ENCODE results near the gene GPER1. TPM values are rescaled to one million over a fixed set of nuclear protein-coding genes. Genes with fewer than 3 reads are reported as not detected.

GPER1 gene
- total RNA-seq, 1 experiment from 2014 or later: 2.9 TPM

DNA sequence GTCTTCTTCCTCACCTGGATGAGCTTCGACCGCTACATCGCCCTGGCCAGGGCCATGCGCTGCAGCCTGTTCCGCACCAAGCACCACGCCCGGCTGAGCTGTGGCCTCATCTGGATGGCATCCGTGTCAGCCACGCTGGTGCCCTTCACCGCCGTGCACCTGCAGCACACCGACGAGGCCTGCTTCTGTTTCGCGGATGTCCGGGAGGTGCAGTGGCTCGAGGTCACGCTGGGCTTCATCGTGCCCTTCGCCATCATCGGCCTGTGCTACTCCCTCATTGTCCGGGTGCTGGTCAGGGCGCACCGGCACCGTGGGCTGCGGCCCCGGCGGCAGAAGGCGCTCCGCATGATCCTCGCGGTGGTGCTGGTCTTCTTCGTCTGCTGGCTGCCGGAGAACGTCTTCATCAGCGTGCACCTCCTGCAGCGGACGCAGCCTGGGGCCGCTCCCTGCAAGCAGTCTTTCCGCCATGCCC, 4.3 kb downstream of the GPER1 start:
- CTCF ChIA-PET: no interaction called here
- H3K9me3 ChIP-seq (ENCODE audit: control insufficient read depth, insufficient read depth, low read depth, low read length): no peaks in the 10 kb centered on the region
- H3K4me3 ChIP-seq (ENCODE audit: low read depth in 2 of 2, low read length in 2 of 2): no peak overlapping the region
- ATAC-seq: no peak
- BruUV-seq (replicated peaks): no TSS peak
- H3K27ac ChIP-seq (ENCODE audit: low read length): no peak overlapping the region
- no peaks in the 10 kb centered on the region for H3K27me3 ChIP-seq (ENCODE audit: control insufficient read depth, insufficient read depth, low read length)
- TF ChIP-seq TCF7L2 (IDR thresholded peaks at IDR 0.05; ENCODE audit: low read depth, low read length) (no peak), SIN3A (IDR thresholded peaks at IDR 0.05; ENCODE audit: borderline replicate concordance, insufficient read depth, low read depth, low read length) (no peak)
- DNase-seq (ENCODE audit: low read depth, low spot score): no peak
- in situ Hi-C loops (cut with HindIII; ENCODE audit: low pct_unique_long_range_greater_than_20kb, low sequenced_read_pairs) (no loop called here), intact Hi-C loops (cut with micrococcal nuclease; ENCODE audit: unreplicated experiment) (no loop called here)
- H3K36me3 ChIP-seq (ENCODE audit: control insufficient read depth, insufficient read depth, low read length): no peaks in the 10 kb centered on the region
- peaks cover 22% of the 10 kb centered on the region for H3K4me1 ChIP-seq (ENCODE audit: control insufficient read depth, insufficient read depth, low read length)
- POLR2A ChIA-PET: no interaction called here

DNA sequence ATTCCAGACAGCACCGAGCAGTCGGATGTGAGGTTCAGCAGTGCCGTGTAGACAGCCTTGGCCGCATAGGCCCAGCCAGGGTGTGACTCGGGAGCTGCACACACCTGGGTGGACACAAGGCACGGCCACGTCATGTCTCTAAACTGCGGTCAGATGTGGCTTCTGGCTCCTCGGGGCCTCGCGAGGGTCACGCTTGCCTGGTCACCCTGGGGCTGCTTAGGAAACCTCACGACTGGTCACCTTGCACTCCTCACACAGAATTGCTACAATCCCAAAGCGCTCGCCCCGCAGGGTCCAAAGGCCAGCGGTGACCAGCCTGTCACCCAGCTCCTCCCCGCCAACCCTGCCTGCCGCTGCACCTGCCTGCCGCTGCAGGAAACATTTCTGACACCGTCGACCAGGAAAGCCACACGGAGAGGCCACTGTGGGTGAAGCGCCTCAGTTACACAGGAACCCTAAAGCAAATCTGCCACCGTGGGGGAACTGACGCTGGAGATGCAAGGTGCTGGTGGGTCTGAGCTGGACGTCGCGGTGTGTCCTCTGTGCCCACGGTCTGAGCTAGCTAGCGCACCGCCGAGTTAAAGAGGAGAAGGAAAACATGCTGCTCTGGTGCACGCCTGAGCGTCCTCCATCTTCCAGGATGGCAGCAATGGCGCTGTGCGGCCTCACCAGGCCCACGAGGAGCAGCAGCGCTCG, 5.0 kb downstream of the GPER1 start:
- TF ChIP-seq, protein P1, sequence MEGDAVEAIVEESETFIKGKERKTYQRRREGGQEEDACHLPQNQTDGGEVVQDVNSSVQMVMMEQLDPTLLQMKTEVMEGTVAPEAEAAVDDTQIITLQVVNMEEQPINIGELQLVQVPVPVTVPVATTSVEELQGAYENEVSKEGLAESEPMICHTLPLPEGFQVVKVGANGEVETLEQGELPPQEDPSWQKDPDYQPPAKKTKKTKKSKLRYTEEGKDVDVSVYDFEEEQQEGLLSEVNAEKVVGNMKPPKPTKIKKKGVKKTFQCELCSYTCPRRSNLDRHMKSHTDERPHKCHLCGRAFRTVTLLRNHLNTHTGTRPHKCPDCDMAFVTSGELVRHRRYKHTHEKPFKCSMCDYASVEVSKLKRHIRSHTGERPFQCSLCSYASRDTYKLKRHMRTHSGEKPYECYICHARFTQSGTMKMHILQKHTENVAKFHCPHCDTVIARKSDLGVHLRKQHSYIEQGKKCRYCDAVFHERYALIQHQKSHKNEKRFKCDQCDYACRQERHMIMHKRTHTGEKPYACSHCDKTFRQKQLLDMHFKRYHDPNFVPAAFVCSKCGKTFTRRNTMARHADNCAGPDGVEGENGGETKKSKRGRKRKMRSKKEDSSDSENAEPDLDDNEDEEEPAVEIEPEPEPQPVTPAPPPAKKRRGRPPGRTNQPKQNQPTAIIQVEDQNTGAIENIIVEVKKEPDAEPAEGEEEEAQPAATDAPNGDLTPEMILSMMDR (IDR thresholded peaks at IDR 0.05): no peak
- TF ChIP-seq, protein P2, sequence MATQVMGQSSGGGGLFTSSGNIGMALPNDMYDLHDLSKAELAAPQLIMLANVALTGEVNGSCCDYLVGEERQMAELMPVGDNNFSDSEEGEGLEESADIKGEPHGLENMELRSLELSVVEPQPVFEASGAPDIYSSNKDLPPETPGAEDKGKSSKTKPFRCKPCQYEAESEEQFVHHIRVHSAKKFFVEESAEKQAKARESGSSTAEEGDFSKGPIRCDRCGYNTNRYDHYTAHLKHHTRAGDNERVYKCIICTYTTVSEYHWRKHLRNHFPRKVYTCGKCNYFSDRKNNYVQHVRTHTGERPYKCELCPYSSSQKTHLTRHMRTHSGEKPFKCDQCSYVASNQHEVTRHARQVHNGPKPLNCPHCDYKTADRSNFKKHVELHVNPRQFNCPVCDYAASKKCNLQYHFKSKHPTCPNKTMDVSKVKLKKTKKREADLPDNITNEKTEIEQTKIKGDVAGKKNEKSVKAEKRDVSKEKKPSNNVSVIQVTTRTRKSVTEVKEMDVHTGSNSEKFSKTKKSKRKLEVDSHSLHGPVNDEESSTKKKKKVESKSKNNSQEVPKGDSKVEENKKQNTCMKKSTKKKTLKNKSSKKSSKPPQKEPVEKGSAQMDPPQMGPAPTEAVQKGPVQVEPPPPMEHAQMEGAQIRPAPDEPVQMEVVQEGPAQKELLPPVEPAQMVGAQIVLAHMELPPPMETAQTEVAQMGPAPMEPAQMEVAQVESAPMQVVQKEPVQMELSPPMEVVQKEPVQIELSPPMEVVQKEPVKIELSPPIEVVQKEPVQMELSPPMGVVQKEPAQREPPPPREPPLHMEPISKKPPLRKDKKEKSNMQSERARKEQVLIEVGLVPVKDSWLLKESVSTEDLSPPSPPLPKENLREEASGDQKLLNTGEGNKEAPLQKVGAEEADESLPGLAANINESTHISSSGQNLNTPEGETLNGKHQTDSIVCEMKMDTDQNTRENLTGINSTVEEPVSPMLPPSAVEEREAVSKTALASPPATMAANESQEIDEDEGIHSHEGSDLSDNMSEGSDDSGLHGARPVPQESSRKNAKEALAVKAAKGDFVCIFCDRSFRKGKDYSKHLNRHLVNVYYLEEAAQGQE (IDR thresholded peaks at IDR 0.05; ENCODE audit: insufficient read depth in 1 of 2, low read depth in 2 of 2, low read length in 1 of 2): no peak
- TF ChIP-seq POLR2AphosphoS5 (IDR thresholded peaks at IDR 0.05; ENCODE audit: low read depth, low read length): no peak
- no peak for TF ChIP-seq SIN3A (IDR thresholded peaks at IDR 0.05; ENCODE audit: borderline replicate concordance, insufficient read depth, low read depth, low read length)
- TF ChIP-seq TCF7L2 (IDR thresholded peaks at IDR 0.05; ENCODE audit: low read depth, low read length): no peak
- in situ Hi-C loops (cut with HindIII; ENCODE audit: low pct_unique_long_range_greater_than_20kb, low sequenced_read_pairs) (no loop called here), intact Hi-C loops (cut with micrococcal nuclease; ENCODE audit: unreplicated experiment) (no loop called here)
- H3K27ac ChIP-seq (ENCODE audit: low read length): no peak overlapping the region
- H3K4me1 ChIP-seq (ENCODE audit: control insufficient read depth, insufficient read depth, low read length): peaks cover 15% of the 10 kb centered on the region
- no peaks in the 10 kb centered on the region for H3K9me3 ChIP-seq (ENCODE audit: control insufficient read depth, insufficient read depth, low read depth, low read length)
- no peak for ATAC-seq
- no TSS peak for BruUV-seq (replicated peaks)
- no peaks in the 10 kb centered on the region for H3K36me3 ChIP-seq (ENCODE audit: control insufficient read depth, insufficient read depth, low read length)
- no peaks in the 10 kb centered on the region for H3K27me3 ChIP-seq (ENCODE audit: control insufficient read depth, insufficient read depth, low read length)
- ChIA-PET POLR2A (no interaction called here), CTCF (no interaction called here)
- no peak overlapping the region for H3K4me3 ChIP-seq (ENCODE audit: low read depth in 2 of 2, low read length in 2 of 2)
- DNase-seq (ENCODE audit: low read depth, low spot score): no peak

DNA sequence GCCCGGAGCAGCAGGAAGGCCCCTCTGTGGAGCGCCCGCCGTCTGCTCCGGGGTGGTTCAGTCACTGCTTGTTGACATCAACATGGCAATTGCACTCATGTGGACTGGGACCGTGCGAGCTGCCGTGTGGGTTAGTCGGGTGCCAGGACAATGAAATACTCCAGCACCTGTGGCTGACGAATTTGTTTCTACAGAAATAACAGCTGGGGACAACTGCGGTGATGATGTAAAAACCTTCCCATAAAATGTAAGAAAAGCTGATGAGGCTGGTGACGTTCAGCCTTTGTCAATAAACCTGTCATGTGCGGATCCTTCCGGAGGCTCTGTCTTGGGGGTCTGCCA, 5.6 kb downstream of the GPER1 start:
- ChIA-PET POLR2A (no interaction called here), CTCF (no interaction called here)
- no peak for ATAC-seq
- BruUV-seq (replicated peaks): no TSS peak
- Histone ChIP-seq H3K9me3 (ENCODE audit: control insufficient read depth, insufficient read depth, low read depth, low read length) (no peaks in the 10 kb centered on the region), H3K36me3 (ENCODE audit: control insufficient read depth, insufficient read depth, low read length) (no peaks in the 10 kb centered on the region), H3K27me3 (ENCODE audit: control insufficient read depth, insufficient read depth, low read length) (no peaks in the 10 kb centered on the region), H3K4me3 (ENCODE audit: low read depth in 2 of 2, low read length in 2 of 2) (no peak overlapping the region), H3K27ac (ENCODE audit: low read length) (no peak overlapping the region), H3K4me1 (ENCODE audit: control insufficient read depth, insufficient read depth, low read length) (peaks cover 10% of the 10 kb centered on the region)
- in situ Hi-C loops (cut with HindIII; ENCODE audit: low pct_unique_long_range_greater_than_20kb, low sequenced_read_pairs): no loop called here
- TF ChIP-seq, protein P1 (IDR thresholded peaks at IDR 0.05): no peak
- TF ChIP-seq, protein P2 (IDR thresholded peaks at IDR 0.05; ENCODE audit: insufficient read depth in 1 of 2, low read depth in 2 of 2, low read length in 1 of 2): no peak
- TF ChIP-seq TCF7L2 (IDR thresholded peaks at IDR 0.05; ENCODE audit: low read depth, low read length) (no peak), SIN3A (IDR thresholded peaks at IDR 0.05; ENCODE audit: borderline replicate concordance, insufficient read depth, low read depth, low read length) (no peak), POLR2AphosphoS5 (IDR thresholded peaks at IDR 0.05; ENCODE audit: low read depth, low read length) (no peak)
- DNase-seq (ENCODE audit: low read depth, low spot score): no peak
- intact Hi-C loops (cut with micrococcal nuclease; ENCODE audit: unreplicated experiment): no loop called here

All from Panc1 (cell line).